ENCODE results near the gene LRCH3. TPM values are rescaled to one million over a fixed set of nuclear protein-coding genes. Genes with fewer than 3 reads are reported as not detected.
A peak's percentile ranks its signal among the peaks of the same experiment; 100 is the strongest.

Gene LRCH3
- total and polyA plus RNA-seq, 2 experiments from 2014 or later, result 22.5 to 38.5 TPM

- Histone ChIP-seq H3K27ac (no peak overlapping the region), H2AFZ (no peak overlapping the region), H3K36me3 (replicated peaks; ENCODE audit: insufficient read depth, low read depth) (peaks cover 3% of the 10 kb centered on the region), H3K9me3 (ENCODE audit: low read depth) (no peaks in the 10 kb centered on the region), H3K4me1 (ENCODE audit: insufficient read depth) (no peaks in the 10 kb centered on the region), H3K9me2 (replicated peaks; ENCODE audit: insufficient read depth) (no peaks in the 10 kb centered on the region), H3K79me2 (no peaks in the 10 kb centered on the region), H3K4me2 (no peak overlapping the region), H3K4me3 (no peak overlapping the region), H3K27me3 (no peaks in the 10 kb centered on the region), H4K20me1 (ENCODE audit: insufficient read depth, poor library complexity, severe bottlenecking) (no peaks in the 10 kb centered on the region)
- TF ChIP-seq CTCF (IDR thresholded peaks at IDR 0.05; ENCODE audit: poor library complexity) (no peak), EZH2phosphoT487 (IDR thresholded peaks at IDR 0.05; ENCODE audit: low read depth, severe bottlenecking, unreplicated experiment) (no peak), EZH2 (IDR thresholded peaks at IDR 0.05; ENCODE audit: borderline replicate concordance) (no peak)
- 88% methylated on average over 3 of the region's 3 CpGs for WGBS (ENCODE audit: low lambda C conversion rate, missing lambda C conversion rate)
- DNase-seq (ENCODE audit: low spot score), result no peak
These were observed 55.4 kb downstream of the LRCH3 start for GRCh38 chr3:197846491-197846890.

GRCh38 chr3:197847866-197848401, 56.9 kb downstream of the LRCH3 start:
- H3K4me3 ChIP-seq, result no peak overlapping the region

GRCh38 chr3:197854596-197855343, 63.7 kb downstream of the LRCH3 start:
- no peaks in the 10 kb centered on the region for H4K20me1 ChIP-seq (ENCODE audit: insufficient read depth, poor library complexity, severe bottlenecking)
- H3K4me3 ChIP-seq, result no peak overlapping the region
- H3K27me3 ChIP-seq, result no peaks in the 10 kb centered on the region
- H3K36me3 ChIP-seq (replicated peaks; ENCODE audit: insufficient read depth, low read depth), result peaks cover 6% of the 10 kb centered on the region
- no peak overlapping the region for H3K4me2 ChIP-seq
- H3K4me1 ChIP-seq (ENCODE audit: insufficient read depth), result no peaks in the 10 kb centered on the region
- DNase-seq (ENCODE audit: low spot score), result peak; percentile 41
- H2AFZ ChIP-seq, result no peak overlapping the region
- peak overlapping the region; percentile 58 for H3K27ac ChIP-seq
- TF ChIP-seq EZH2phosphoT487 (IDR thresholded peaks at IDR 0.05; ENCODE audit: low read depth, severe bottlenecking, unreplicated experiment) (no peak), CTCF (IDR thresholded peaks at IDR 0.05; ENCODE audit: poor library complexity) (no peak), EZH2 (IDR thresholded peaks at IDR 0.05; ENCODE audit: borderline replicate concordance) (no peak)
- H3K9me2 ChIP-seq (replicated peaks; ENCODE audit: insufficient read depth), result no peaks in the 10 kb centered on the region
- whole genome bisulfite sequencing (ENCODE audit: low lambda C conversion rate, missing lambda C conversion rate), result 65% methylated on average over 8 of the region's 8 CpGs
- no peaks in the 10 kb centered on the region for H3K9me3 ChIP-seq (ENCODE audit: low read depth)
- no peaks in the 10 kb centered on the region for H3K79me2 ChIP-seq

More at GRCh38 chr3:197847866-197848401, 56.9 kb downstream of the LRCH3 start:
- WGBS (ENCODE audit: low lambda C conversion rate, missing lambda C conversion rate), result 46% methylated on average over 8 of the region's 8 CpGs
- Histone ChIP-seq H3K27ac (no peak overlapping the region), H3K79me2 (no peaks in the 10 kb centered on the region), H3K4me2 (peak overlapping the region; percentile 51), H3K9me2 (replicated peaks; ENCODE audit: insufficient read depth) (no peaks in the 10 kb centered on the region), H3K4me1 (ENCODE audit: insufficient read depth) (no peaks in the 10 kb centered on the region), H3K27me3 (no peaks in the 10 kb centered on the region), H3K9me3 (ENCODE audit: low read depth) (no peaks in the 10 kb centered on the region), H3K36me3 (replicated peaks; ENCODE audit: insufficient read depth, low read depth) (peaks cover 3% of the 10 kb centered on the region), H4K20me1 (ENCODE audit: insufficient read depth, poor library complexity, severe bottlenecking) (no peaks in the 10 kb centered on the region), H2AFZ (no peak overlapping the region)
- TF ChIP-seq CTCF (IDR thresholded peaks at IDR 0.05; ENCODE audit: poor library complexity) (no peak), EZH2phosphoT487 (IDR thresholded peaks at IDR 0.05; ENCODE audit: low read depth, severe bottlenecking, unreplicated experiment) (no peak), EZH2 (IDR thresholded peaks at IDR 0.05; ENCODE audit: borderline replicate concordance) (no peak)
- peak; percentile 8 for DNase-seq (ENCODE audit: low spot score)

Measured in hepatocyte (in vitro differentiated cells).